ENCODE results near the gene ABCC8.
A peak's percentile ranks its signal among the peaks of the same experiment; 100 is the strongest.

ABCC8 gene

GRCh38 chr11:17384002-17384511 lies 92.6 kb downstream of the ABCC8 start:
- peak; percentile 12 to 63 for DNase-seq

GRCh38 chr11:17383461-17383860 lies 93.2 kb downstream of the ABCC8 start:
- no peak for DNase-seq

- DNase-seq: no peak
These were observed 94.5 kb downstream of the ABCC8 start for GRCh38 chr11:17382046-17382728.

GRCh38 chr11:17381156-17381555 lies 95.5 kb downstream of the ABCC8 start:
- no peak for DNase-seq

- DNase-seq: no peak
These were observed 97.1 kb downstream of the ABCC8 start for GRCh38 chr11:17379383-17380180.

GRCh38 chr11:17378655-17379054 lies 98.0 kb downstream of the ABCC8 start:
- no peak for DNase-seq

GRCh38 chr11:17376493-17376892 lies 100.2 kb downstream of the ABCC8 start:
- no peak for DNase-seq

GRCh38 chr11:17375547-17375946 lies 101.1 kb downstream of the ABCC8 start:
- no peak for DNase-seq

GRCh38 chr11:17371614-17372013 lies 105.0 kb downstream of the ABCC8 start:
- DNase-seq: no peak

- DNase-seq: no peak
These were observed 106.9 kb downstream of the ABCC8 start for GRCh38 chr11:17369684-17370243.

- DNase-seq: no peak
These were observed 107.6 kb downstream of the ABCC8 start for GRCh38 chr11:17369094-17369493.

- no peak for DNase-seq
These were observed 108.1 kb downstream of the ABCC8 start for GRCh38 chr11:17368551-17368950.

GRCh38 chr11:17366495-17366894 lies 110.2 kb downstream of the ABCC8 start:
- DNase-seq: no peak

GRCh38 chr11:17354601-17354991 lies 122.0 kb downstream of the ABCC8 start:
- peak; percentile 17 to 80 for DNase-seq

- DNase-seq: peak in 1 of 2 experiments; percentile 50
These were observed 122.6 kb downstream of the ABCC8 start for GRCh38 chr11:17353821-17354600.

GRCh38 chr11:17352950-17353820 lies 123.5 kb downstream of the ABCC8 start:
- peak; percentile 29 to 77 for DNase-seq

GRCh38 chr11:17351510-17352176 lies 125.0 kb downstream of the ABCC8 start, which contains the start of gene NCR3LG1:
Gene NCR3LG1, plus strand, starts transcription at chr11:17351800. Its CDS starts 170 bp downstream, at chr11:17351970.
- DNase-seq: peak in 1 of 2 experiments; percentile 58

GRCh38 chr11:17351172-17351509 lies 125.5 kb downstream of the ABCC8 start:
- peak in 1 of 2 experiments; percentile 58 for DNase-seq

GRCh38 chr11:17350455-17351171 lies 126.0 kb downstream of the ABCC8 start:
- DNase-seq: no peak

GRCh38 chr11:17347676-17348075 lies 129.0 kb downstream of the ABCC8 start:
- no peak for DNase-seq

GRCh38 chr11:17343907-17344306 lies 132.7 kb downstream of the ABCC8 start:
- no peak for DNase-seq
